ENCODE data around the gene TMEM61. TPM values are rescaled to one million over a fixed set of nuclear protein-coding genes. Genes with fewer than 3 reads are reported as not detected.
A peak's percentile ranks its signal among the peaks of the same experiment; 100 is the strongest.

Gene TMEM61
- total RNA-seq (2021; fragmentation: NEBNext Ultra II Directional; extraction: Animal tissue kit (Norgen Biotek cat#: 25700)) = 0.50 and 0.54 TPM in 2 replicates
- 1.4 and 2.0 TPM in 2 replicates for polyA plus RNA-seq (2011; rRNA removed)
- polyA plus RNA-seq (2011; cell fraction: cytosol; rRNA removed) = 0.88 TPM
- 1.2 TPM for polyA plus RNA-seq (2011; cell fraction: nucleus; rRNA removed)
- polyA plus RNA-seq (2012, experiment 1 of 2) = 0.25 to 0.92 TPM (median 0.80 TPM) in 3 of 4 replicates, not detected in the other
- polyA plus RNA-seq (2012, experiment 2 of 2) = 1.0 TPM
- polyA plus RNA-seq (2013, experiment 1 of 2) = 1.4 TPM
- 0.94 TPM for polyA plus RNA-seq (2013, experiment 2 of 2)
- 0.35 TPM in 1 of 2 replicates, not detected in the other for polyA minus RNA-seq (2011; rRNA and poly(A)+ RNA removed)
- not detected for polyA minus RNA-seq (2011; cell fraction: cytosol; rRNA and poly(A)+ RNA removed)
- polyA minus RNA-seq (2011; cell fraction: nucleus; rRNA and poly(A)+ RNA removed) = not detected
- long read RNA-seq, experiment 1 = 0 reads
- long read RNA-seq, experiment 2 = 0 reads

DNA sequence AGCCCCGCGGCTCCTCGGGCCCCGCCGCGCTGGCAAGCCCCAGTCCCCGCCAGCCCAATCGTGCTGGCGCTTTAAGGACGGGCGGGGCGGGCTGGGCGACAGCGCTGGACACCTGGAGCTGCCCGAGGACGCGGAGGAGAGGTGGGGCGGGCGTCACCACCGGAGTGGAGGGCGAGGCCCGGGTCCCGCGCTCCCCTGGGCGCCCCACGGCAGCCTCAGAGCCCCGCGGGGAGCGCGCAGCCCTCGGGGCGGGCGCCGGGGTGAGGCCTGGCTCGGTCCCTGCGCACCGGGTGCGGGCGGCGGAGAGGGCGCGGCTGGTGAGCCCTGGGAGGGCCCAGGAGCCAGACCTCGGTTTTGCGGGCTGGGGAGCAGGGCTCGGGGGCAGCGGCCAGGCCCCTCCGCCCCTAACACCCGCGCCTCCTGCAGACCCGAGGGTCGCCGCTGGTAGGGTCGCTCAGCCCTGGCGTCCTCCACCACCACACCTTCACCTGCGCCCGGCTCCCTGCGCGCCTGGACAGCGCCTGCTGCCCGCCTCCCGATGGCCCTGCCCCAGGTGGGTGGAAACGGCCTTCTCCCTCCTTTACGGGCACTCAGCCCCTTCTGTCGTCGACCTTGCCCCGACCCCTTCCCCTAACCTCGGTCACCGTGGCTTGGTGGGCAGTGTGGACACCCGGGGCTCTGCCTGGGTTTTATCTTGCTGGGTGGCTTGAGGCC is at the start of gene TMEM61:
Gene TMEM61 (plus strand): TSS at position 101 of the 714 bp plus-strand sequence. CDS start 438 bp downstream, at position 539.
- Histone ChIP-seq H3K4ac (replicated peaks; ENCODE audit: insufficient read length, low read depth, low read length) (no peak within 1 kb of the TSS), H3K4me1 (replicated peaks in 1 of 4; ENCODE audit: control insufficient read depth in 3 of 4, insufficient read depth in 4 of 4, low read length in 3 of 4) (peaks cover 4 to 8% (median 7%) of the 10 kb centered on the region in 4 experiments; a peak in 6 of 7 replicates), H3K27me3 (replicated peaks in 1 of 4; ENCODE audit: control insufficient read depth in 3 of 4, extremely low read depth in 1 of 4, insufficient read depth in 3 of 4, low read length in 3 of 4) (peaks cover 0 to 29% (median 18%) of the 10 kb centered on the region in 4 experiments; a peak in 6 of 7 replicates), H3K23ac (ENCODE audit: insufficient read length) (no peak within 1 kb of the TSS), H3K27ac (ENCODE audit: low read depth, low read length) (no peak within 1 kb of the TSS), H3K9me3 (ENCODE audit: insufficient read depth in 2 of 2, low read depth in 1 of 2, low read length in 1 of 2) (no peaks in the 10 kb centered on the region), H4K20me1 (replicated peaks in 1 of 2; ENCODE audit: control insufficient read depth in 1 of 2, insufficient read depth in 2 of 2, low read length in 2 of 2) (no peaks in the 10 kb centered on the region), H3K4me2 (ENCODE audit: insufficient read depth in 1 of 2, low read depth in 2 of 2, low read length in 2 of 2) (peak within 1 kb of the TSS; percentile 58 to 78), H2BK120ac (replicated peaks; ENCODE audit: low read depth, low read length) (no peak within 1 kb of the TSS), H2BK12ac (ENCODE audit: low read depth, low read length) (peak within 1 kb of the TSS; percentile 95), H3K36me3 (ENCODE audit: control insufficient read depth in 2 of 4, insufficient read depth in 4 of 4, low read length in 3 of 4) (no peaks in the 10 kb centered on the region), H2BK15ac (ENCODE audit: low read length) (peak within 1 kb of the TSS; percentile 97; the same call in 1 of the 2 replicates), H3K18ac (ENCODE audit: extremely low read depth, low read length) (0 out of 2 replicates have a peak within 1 kb of the TSS, but pooled peaks have one; percentile 27), H3K9ac (replicated peaks in 1 of 4; ENCODE audit: extremely low read depth in 1 of 4, low read depth in 3 of 4, low read length in 3 of 4) (no peak within 1 kb of the TSS; a peak in 1 of 7 replicates), H3K79me2 (ENCODE audit: control insufficient read depth in 1 of 2, insufficient read depth in 2 of 2, low read length in 2 of 2) (no peaks in the 10 kb centered on the region), H2AK5ac (ENCODE audit: low read depth, low read length) (no peak within 1 kb of the TSS; the same call in 1 of the 2 replicates), H2BK5ac (ENCODE audit: low read depth, low read length) (peak within 1 kb of the TSS; percentile 60; the same call in 1 of the 2 replicates), H3K79me1 (ENCODE audit: low read depth, low read length) (no peaks in the 10 kb centered on the region), H3K23me2 (ENCODE audit: low read depth, low read length) (peaks cover 8% of the 10 kb centered on the region), H2BK20ac (ENCODE audit: low read length) (peak within 1 kb of the TSS; percentile 93), H4K8ac (ENCODE audit: extremely low read depth, insufficient read depth, low read length) (peak within 1 kb of the TSS; percentile 90; the same call in 1 of the 2 replicates), H4K91ac (replicated peaks; ENCODE audit: insufficient read length, low read length) (no peak within 1 kb of the TSS), H3K14ac (ENCODE audit: insufficient read length) (no peak within 1 kb of the TSS), H4K5ac (ENCODE audit: insufficient read length, low read depth, low read length) (no peak within 1 kb of the TSS), H2AFZ (ENCODE audit: low read length) (peak within 1 kb of the TSS; percentile 40; the same call in 1 of the 2 replicates), H3K56ac (replicated peaks; ENCODE audit: insufficient read length, low read depth, low read length) (no peak within 1 kb of the TSS), H3K4me3 (ENCODE audit: extremely low read depth in 1 of 4, insufficient read depth in 2 of 4, low read depth in 3 of 4, low read length in 4 of 4) (peak within 1 kb of the TSS; percentile 39 to 66 (median 50))
- POLR2A ChIA-PET (ENCODE audit: partially characterized antibody) = no interaction called here
- CTCF ChIA-PET (ENCODE audit: partially characterized antibody) = interaction anchor here (1.5 to 18.4 kb wide), 4 partner anchors 9 to 35 kb away, joined by 3 to 436 read pairs (median 33); no protein-coding TSS in a partner anchor
- 16% methylated on average over 41 of the region's 69 CpGs; no CpG with 5 or more reads in 1 of the 2 experiments for WGBS, 2 experiments (ENCODE audit: extremely low coverage in 1 of 2, insufficient coverage in 1 of 2, insufficient read length in 1 of 2, insufficient replicate concordance in 2 of 2, low coverage in 1 of 2, low lambda C conversion rate in 2 of 2, missing lambda C conversion rate in 1 of 2)
- FAIRE-seq (no peak), DNase-seq (ENCODE audit: low read depth in 1 of 2, low spot score in 2 of 2) (peak in 1 of 2 experiments; percentile 66)
- TF ChIP-seq BCL11A (IDR thresholded peaks at IDR 0.05; ENCODE audit: low read depth in 2 of 2, low read length in 2 of 2) (no peak), SIX5 (IDR thresholded peaks at IDR 0.05; ENCODE audit: low read depth, low read length) (no peak), HDAC6 (IDR thresholded peaks at IDR 0.05; ENCODE audit: low read depth, low read length) (no peak), YY1 (IDR thresholded peaks at IDR 0.05; ENCODE audit: low read depth, low read length) (no peak), JUN (IDR thresholded peaks at IDR 0.05; ENCODE audit: low read depth, low read length) (no peak), TAF1 (IDR thresholded peaks at IDR 0.05; ENCODE audit: low read depth, low read length) (no peak), PHF8 (conservative IDR thresholded peaks at IDR 0.05; ENCODE audit: low read depth, low read length) (no peak), SP4 (IDR thresholded peaks at IDR 0.05; ENCODE audit: low read length) (no peak), SIRT6 (IDR thresholded peaks at IDR 0.05; ENCODE audit: low read length) (no peak), SP2 (IDR thresholded peaks at IDR 0.05; ENCODE audit: low read length) (no peak), KDM4A (IDR thresholded peaks at IDR 0.05; ENCODE audit: low read depth, low read length, severe bottlenecking) (no peak)

Measured in H1 (cell line).